Middle frontal gyrus (tissue), 1 donor: ENCODE data around the gene AOAH.

Source experiments
- DNase-seq: peaks from one replicate; pipeline ENCODE4 v3.0.0-alpha.2; 2015; ENCODE audit warnings: low spot score; ENCODE audit errors: extremely low spot score

AOAH gene

DNA sequence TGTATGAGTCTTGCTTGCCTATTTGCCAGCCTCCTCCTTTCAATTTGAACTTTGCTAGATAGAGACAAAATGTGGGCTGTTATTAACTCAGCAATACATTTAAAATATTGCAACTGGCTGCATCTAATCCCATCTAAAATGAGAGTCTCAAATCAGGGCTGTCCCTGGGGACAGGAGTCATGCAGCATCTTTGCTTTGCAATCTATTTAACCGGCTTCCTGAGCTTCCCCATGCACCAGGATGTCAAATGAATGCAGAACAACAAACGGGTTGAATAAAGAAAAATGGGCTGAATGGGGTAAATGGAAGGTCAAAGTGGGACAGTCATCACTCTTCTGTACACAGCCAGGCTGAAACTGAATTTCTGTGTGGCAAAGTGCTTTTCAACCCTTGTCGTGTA is 89.2 kb downstream of the AOAH start:
- DNase-seq: no peak

DNA sequence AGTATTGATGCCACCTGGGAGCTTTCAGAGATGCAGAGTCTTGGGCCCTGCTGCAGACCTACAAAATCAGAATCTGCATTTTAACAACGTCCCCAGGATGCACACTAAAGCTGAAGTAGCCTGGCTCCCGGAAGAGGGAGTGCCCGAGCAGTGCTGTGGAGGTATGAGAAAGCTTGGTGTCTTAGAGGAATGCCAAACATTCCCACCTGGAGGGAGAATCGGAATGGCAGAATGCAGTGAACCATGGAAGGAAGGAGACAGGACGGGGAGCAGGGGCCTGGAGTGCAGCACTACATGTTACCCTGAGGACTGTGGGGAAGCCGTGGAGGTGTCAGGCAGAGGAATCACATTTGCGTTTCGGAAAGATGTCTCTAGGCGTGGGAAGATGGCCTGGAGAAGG is 90.9 kb downstream of the AOAH start:
- DNase-seq: no peak

DNA sequence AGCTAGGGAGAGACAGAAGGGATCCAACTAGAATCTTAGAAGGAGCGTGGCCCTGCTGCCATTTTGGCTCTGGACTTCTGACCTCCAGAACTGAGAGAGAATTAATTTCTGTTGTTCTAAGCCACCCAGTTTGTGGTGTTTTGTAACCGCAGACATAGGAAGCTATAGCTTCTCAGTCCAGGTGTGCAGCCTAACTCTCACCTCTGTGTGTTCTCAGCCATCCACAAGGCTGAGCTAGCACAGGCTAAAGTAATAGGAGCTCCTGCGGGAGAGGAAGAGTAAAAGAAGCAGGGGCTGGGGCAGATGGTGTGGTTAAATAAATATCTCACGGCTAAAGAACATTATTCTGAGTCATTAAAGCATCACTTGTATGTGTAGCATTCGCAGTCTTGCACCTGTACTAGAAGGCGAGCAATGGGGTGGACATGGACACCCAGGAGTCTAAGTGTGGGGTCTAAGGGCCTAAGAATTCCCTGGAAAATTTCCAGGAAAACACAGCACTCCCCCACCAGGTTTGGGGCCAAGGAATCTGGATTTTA is 94.1 kb downstream of the AOAH start:
- DNase-seq: no peak

DNA sequence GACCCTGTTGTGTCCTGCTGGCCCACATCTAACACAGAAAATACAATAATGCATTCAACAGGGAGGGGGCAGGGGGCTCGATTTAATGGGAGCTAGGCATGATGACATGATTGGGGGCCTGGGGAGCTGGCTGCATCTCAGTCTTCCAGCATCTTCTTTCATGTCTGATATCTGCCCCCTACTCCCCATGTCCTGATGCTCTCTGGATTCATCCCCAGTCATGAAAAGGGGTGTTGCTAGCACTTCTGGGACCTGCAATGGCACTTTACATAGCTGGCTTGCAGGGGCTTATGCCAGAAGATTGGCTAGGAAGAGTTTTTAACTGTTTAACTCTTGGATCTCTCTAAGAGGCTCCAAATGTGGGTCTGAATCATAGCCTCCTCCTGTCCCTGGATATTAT is 94.9 kb downstream of the AOAH start:
- DNase-seq: no peak

DNA sequence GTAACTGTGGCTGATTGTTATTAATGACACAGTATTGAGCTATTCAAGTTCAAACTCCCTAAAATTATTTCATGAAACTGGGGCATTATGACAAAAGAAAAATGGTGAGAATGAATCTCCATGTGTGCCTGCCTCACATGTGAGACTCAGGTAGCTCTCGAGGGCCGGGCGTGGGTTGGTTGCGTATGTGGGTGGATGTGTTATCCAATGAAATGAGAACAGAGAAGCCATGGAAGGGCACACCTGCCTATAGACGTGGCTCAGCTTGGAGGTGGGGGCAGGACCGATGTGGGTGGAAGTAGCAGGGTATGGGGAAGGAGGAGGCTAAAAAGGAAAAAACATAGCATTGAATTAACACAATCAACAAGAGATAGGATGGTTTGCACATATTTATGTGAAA is 96.5 kb downstream of the AOAH start:
- no peak for DNase-seq

DNA sequence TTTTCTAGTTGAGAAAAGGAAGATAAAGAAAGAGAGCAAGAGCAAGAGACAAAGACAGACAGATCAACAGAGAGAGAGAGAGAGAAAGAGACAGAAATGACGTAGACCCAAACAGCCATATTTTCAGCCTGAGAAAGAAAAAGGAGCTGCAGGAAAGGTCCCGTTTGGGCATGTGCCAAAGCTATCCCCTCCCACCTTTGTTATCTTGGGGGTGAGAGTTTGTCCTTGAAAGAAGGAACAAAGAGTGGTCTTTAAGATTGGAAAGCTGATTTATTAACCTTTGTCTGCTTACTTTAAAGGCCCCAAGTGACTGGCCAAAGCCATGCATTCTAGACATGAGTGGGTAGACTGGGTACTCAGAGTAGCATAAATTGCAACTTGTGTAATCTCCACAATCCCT is 98.2 kb downstream of the AOAH start:
- no peak for DNase-seq

DNA sequence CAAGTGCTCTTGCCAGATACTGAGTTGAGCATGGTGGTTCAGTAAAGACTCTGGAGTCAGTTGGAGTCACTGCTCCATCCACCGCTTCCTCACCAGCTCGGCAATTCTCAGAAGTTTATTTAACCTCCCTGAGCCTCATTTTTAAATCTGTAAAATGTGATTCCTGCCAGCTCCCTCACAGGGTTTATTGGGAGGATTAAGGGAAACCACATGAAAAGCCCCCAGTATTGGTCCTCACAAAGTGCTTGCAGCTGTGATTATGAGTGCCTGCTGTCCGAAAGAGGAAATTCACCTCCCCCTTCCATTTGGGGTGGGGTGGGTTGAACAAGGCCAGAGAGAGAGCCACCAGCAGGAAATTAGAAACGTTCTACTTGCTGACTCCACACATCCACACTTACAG is 99.0 kb downstream of the AOAH start:
- no peak for DNase-seq

DNA sequence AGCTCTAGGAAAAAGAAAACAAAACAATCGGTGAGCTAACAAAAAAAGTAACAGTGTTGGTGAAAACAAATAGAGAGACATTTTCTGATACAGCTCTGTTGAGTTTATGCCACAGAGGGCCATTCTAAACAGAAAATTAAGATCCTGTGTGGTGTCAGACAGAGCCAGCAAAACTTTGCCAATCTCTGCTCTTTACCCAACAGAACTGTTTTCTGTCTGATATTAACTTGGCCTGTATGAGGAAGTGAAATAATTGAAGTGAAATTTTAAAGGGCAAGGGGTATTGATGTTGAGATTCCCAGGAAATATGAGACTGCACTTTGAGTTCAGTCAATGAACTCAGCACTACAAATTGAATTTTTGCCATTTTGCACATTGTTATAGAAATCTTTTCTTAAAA is 101.0 kb downstream of the AOAH start:
- no peak for DNase-seq

DNA sequence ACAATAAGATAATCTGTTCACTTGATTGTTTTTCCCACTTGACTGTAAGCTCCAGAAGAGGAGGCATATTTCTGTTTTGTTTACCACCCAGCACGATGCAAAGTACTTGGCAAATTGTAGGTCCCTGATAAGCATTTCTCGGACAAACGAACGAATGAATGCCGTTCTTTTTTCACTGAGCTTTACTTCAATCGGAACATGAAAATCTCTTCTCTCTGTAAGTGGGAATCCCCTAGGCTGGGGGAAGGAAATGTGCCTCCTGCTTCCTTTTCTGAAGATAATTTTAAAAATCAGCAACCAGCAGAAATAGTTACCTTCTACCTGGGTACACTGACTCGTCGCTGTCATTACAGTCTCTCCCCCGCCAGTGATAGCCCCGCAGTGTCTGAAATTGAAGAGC is 102.9 kb downstream of the AOAH start:
- no peak for DNase-seq

DNA sequence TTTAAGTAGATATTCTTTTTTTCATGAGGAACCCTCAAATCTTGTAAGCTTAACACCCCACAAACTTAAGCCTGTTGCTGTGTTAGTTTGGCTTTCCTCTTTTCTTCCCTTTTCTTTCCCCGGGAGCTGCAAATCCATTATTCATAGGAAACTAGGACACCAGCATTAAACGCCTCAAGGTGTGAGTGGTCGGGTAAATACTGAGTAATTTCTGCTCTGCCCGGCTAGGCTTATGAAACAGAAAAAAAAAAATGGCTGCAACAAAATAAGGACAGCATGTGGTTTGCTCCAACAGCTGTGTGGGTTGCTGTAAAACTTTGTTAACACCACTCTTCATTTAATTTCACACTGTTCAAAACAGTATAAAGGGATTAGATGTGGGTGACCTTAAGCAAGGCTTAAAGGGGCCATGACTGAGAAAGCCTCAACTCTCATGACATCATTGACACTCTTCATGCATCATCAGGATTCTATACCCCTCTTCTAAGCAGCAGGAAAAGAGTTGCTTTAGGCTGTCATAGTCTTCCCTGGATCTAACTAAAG is 104.1 kb downstream of the AOAH start:
- no peak for DNase-seq

DNA sequence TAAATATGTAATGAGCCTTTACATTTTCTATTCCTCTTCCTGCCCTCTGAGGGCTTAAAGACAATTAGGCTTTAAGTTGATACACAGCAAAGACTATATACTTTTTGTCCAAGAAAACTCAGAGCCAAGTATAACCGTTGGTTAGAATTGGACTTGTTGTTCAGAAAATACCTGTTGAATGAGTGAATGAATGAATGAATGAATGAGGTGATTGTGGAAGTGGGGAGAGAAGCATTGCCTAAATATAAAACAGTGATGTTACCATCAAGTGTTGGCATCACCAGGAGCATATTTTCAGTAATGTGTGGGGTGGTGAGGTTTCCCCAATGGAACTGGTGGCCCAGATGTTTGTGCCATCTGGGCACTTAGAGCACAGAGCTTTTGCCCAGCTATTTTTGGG is 106.9 kb downstream of the AOAH start:
- DNase-seq: no peak

DNA sequence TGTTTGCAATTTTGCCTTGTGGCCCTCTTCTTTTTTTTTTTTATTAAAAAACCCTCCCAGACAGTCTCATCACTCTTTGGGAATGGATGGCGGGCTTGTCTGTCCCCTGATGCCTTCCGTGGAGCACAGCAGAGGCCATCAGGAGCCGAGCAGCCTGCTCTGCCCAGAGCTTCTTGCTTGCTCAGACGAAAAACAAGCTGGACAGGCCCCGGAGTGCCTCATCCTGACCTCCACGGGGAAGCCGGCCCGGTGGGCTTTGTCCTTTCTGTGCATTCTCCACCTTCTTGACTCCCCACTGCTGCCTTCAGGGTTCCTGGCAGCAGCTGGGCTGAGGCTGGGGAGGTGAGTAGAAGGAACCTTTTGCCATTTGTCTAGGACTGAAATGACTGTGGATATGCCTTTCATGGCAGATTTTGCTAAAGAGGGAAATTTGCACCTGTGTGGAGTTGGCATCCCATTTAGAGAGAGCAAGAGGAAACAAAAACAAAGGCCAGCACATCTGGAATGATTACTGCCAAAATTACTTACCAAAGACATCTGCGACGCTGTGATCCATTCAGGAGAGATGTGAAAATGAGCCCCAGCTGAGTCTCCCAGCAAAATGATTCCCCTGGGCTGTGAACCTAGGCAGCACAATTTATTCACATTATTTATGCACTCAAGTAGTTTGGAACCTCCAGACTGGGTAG is 108.3 kb downstream of the AOAH start:
- no peak for DNase-seq

DNA sequence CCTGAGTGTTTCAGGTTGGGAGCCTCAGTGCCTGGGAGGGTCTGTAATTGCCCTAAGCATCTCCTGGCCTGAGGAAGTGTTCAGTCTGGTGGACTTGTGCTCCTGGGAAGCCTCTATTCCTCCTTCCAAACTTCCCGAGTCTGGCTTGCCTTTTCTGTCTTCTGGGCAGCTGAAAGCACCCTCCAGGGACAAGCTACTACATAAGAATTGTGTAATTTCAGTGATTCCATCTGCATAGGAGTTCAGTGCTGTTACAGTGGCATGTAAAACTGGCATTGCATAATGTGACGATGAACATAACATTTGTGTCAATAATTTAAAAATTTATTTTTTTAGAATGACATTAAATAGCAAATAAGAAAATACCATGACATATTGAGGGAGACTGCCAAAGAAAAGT is 109.3 kb downstream of the AOAH start:
- no peak for DNase-seq

DNA sequence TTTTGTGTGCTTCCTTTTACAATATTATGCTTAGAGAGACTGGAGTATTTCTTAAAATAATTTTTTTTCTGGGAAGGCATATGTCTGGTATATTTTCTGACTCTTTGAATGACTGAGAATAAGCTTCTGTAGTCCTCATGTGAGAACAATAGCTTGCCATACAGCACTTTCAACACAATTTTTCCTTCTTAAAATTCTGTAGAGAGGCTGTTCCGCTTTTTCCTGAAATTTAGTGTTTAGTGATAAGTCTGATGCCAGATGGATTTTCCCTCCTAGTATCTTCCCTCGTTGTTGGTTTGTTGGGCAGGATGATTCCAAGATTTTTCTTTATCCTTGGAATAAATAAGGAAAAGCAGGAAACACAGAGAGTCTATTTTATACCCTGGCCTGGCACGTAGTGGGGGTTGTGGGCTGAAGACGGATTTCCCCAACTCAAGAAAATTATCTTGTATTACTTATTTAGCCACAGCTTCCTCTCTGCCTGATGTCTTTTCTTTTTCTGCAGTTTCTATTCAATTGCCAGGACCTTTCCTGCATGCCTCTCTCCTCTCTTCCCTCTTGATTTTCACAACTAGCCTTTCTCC is 111.2 kb downstream of the AOAH start:
- no peak for DNase-seq

DNA sequence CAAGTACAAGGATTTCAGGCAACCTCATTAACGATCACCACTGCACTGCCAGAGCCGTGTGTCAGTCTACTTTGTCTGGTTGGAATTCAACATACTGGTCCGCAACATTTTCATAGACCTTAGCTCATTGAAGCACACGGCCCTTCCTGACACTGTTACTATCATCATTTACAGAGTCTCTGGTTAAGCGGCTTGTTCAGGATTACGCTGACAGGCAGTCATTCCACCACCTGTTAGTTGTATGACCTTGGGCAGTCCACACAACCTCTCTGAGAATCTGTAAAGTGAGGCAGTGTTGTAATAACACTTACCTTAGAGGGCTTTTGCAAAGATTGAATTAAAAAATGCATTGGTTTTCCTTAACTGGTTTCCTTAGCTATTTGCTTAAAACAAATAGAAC is 112.6 kb downstream of the AOAH start:
- no peak for DNase-seq

DNA sequence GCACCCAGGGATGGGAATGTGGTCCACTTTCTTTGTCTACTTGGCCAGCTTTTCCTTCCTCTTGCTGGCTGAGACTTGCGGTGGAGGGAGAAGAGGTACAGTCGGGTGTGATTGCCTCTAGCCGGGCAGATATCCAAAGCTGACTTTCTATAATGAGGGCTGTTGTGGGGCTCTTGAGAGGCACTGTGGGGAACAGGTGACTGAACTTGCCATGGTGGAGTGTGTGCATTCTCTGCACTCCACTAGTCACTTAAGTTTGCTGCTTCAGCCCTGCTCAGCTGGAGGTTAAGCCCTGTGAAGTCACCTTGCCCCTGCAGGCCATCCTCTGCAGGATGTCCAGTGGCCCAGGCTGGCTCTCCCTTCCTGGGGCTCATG is 116.6 kb downstream of the AOAH start:
- no peak for DNase-seq

DNA sequence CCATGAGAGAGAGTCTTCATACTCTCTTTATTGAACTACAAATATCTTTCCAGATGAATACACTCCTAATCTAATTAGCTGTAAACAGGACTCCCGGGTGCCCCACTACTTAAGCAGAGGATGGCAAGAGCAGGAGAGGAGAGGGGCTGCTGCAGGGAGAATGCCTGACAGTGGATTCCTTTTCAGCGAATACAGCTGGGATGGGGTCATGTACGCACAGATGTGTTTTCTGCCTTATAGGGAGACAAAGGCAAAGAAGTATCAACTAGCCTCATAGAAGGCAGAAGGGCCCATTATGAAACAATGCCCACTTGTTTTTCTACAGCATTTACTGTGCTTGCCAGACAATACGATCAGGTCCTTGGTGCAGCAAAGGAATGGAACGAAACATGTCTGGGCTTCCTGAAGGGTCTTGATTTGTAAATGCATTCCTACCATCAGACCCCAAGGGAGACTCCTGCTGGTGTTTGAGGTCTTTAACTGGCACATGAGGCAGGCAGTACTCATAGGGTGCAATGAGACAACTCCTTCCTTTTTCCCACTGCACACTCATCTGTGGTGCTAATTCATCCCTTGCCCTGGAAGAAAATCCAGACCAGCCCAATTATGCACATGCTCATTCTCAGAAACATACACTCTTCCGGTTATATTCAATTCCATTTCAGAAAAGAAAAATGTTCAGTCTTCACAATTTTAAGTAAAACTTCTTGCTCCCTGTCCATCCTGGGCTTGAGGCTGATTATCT is 117.1 kb downstream of the AOAH start:
- no peak for DNase-seq

DNA sequence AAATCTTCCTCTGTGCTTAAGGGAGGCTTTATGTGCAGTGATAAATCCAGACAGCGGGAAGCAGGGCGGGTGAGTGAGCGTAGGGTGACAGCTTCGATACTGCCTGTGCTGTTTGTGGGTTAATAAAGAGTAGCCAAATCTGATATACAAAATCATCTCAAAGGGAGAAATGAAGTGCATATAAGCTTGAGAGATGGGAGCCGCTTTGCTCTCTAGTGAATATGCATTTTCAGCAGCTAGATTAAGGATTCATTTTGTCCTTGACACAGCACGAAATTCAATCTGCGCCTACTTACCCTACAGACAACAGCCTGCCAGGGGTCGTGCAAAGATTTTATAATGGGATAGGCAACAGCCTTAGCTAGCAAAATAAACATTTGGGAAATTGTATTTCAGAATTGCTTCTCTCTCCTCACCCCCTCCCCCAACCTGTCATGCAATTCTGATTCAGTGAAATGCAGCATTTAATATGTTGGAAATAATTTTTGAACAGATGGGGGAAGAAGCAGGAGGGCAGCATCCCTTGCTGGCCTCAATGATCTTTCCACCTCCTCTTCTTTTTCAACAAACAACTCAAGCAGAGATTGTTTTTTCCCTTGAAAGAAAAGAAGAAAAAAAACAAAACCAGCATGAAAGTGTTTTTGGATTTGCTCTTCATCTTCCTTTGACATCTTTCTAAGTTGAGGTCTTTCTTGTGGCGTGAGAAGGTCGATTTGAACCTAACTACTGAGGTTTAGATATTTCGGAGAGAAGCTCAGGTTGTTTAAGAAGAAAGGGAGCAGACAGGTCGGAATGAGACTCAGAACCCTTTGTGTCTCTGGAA is 117.9 kb downstream of the AOAH start:
- no peak for DNase-seq

DNA sequence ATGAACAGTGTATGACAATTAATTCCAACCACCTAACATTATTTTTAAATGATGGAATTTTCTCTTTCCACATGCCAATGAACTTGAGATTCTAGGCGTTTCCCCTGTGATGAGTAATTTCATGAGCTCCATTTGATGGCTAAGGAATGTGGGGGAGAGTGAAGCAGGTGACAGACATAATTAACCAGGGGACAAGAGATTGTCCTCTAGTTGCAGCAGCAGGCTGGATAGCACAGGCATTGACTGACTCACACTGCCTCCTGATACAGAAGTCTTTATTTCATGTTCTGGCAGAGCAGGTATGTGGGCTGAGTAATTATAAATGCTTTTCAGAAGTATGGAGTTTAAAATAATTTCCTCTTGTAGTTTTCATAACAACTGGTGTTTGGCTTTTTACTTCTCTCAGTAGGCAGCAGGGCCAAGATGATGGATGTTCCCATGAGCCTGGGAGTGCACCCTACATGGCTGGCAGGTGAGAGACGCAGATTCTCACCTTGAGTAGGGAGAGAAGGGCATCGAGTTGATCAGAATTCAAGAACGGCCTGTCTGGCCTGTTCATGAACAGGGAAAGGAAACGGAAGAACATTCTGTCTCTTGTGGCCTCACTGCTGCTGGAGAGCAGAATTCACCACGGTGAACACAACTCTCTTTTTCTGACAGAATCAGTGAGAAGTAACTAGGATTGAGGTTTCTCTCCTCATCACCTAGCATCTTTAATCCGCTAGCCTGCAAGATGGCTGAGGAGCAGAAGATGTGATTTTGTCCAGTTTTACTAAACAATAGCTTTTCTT is 118.8 kb downstream of the AOAH start:
- DNase-seq: no peak

DNA sequence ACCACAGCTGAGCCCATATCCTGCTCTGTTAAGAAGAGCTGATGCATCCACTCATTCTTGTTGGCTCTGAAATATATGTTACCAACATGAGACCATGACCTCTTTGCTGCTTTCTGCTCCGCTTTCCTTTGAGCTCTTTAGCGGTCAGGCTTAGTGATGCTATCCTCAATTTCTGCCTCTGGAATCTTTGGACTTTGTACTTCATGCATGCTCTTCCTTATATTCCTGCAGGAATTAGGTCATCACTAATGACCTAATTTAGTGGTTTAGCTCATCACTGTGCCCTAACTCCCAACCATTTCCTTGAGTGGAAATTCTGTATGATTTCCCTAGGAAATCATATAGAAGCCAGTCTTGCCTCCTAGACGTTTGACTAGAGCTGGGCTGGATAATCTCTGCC is 119.5 kb downstream of the AOAH start:
- no peak for DNase-seq
